T-helper 17 cell (primary cell): ENCODE results near the gene GJC2. TPM values are rescaled to one million over a fixed set of nuclear protein-coding genes. Genes with fewer than 3 reads are reported as not detected.

Experiments used
- ATAC-seq: fragments of 150-1000 bp; cut with Tn5 transposase; 2 replicates; pipeline ENCODE4 v1.10.0; 2021; ENCODE audit warnings: mild to moderate bottlenecking, moderate library complexity
- DNase-seq, 3 donors: peaks; one replicate each; pipeline versions ENCODE4 v3.0.0 to v3.0.0-alpha.2; 2020 to 2021
- H3K9me3 ChIP-seq: one replicate; pipeline ENCODE4 v1.7.0; 2013; ENCODE audit warnings: low read length, mild to moderate bottlenecking; ENCODE audit not compliant: control insufficient read depth, poor library complexity, severe bottlenecking
- H3K27ac Mint-ChIP-seq: one replicate; pipeline ENCODE4 v1.8.0; 2022; ENCODE audit warnings: mild to moderate bottlenecking, moderate library complexity, mixed read lengths
- H3K27me3 Mint-ChIP-seq: one replicate; pipeline ENCODE4 v1.8.0; 2022; ENCODE audit warnings: mixed read lengths
- H3K36me3 Mint-ChIP-seq: one replicate; pipeline ENCODE4 v1.8.0; 2022; ENCODE audit warnings: low read depth, mixed read lengths
- H3K4me1 Mint-ChIP-seq: one replicate; pipeline ENCODE4 v1.8.0; 2022; ENCODE audit warnings: mild to moderate bottlenecking, mixed read lengths
- H3K4me3 Mint-ChIP-seq: one replicate; pipeline ENCODE4 v1.8.0; 2022; ENCODE audit warnings: mild to moderate bottlenecking, moderate library complexity, mixed read lengths
- total RNA-seq, 4 donors: library from RNA in 2 of 4; stranded (reverse) in 2 of 4; gene quantifications; one replicate each; pipeline ENCODE4 v1.2.3 and lab custom pipeline; 2022 to 2026

Gene GJC2
- total RNA-seq, 2 donors from 2014 or later: 0.94 to 1.9 TPM

- no peak overlapping the region for H3K4me3 Mint-ChIP-seq
- ATAC-seq (no peak), DNase-seq (no peak)
- peaks cover 2% of the 10 kb centered on the region for H3K36me3 Mint-ChIP-seq
- H3K27ac Mint-ChIP-seq: no peak overlapping the region
- H3K4me1 Mint-ChIP-seq: peaks cover 6% of the 10 kb centered on the region
- H3K27me3 Mint-ChIP-seq: peaks cover 23% of the 10 kb centered on the region
- H3K9me3 ChIP-seq: no peaks in the 10 kb centered on the region
Measured at GRCh38 chr1:228122921-228123441, 26.7 kb upstream of the GJC2 start.

- no peak for ATAC-seq
- peaks cover 6% of the 10 kb centered on the region for H3K4me1 Mint-ChIP-seq
- H3K36me3 Mint-ChIP-seq: peaks cover 2% of the 10 kb centered on the region
- DNase-seq: no peak
- peaks cover 23% of the 10 kb centered on the region for H3K27me3 Mint-ChIP-seq
- no peaks in the 10 kb centered on the region for H3K9me3 ChIP-seq
- no peak overlapping the region for H3K27ac Mint-ChIP-seq
- no peak overlapping the region for H3K4me3 Mint-ChIP-seq
Measured at GRCh38 chr1:228123505-228123904, 26.2 kb upstream of the GJC2 start.

GRCh38 chr1:228125185-228125584, 24.5 kb upstream of the GJC2 start:
- H3K27ac Mint-ChIP-seq: no peak overlapping the region
- H3K9me3 ChIP-seq: no peaks in the 10 kb centered on the region
- peaks cover 6% of the 10 kb centered on the region for H3K4me1 Mint-ChIP-seq
- ATAC-seq: no peak
- DNase-seq: no peak
- H3K4me3 Mint-ChIP-seq: no peak overlapping the region
- H3K27me3 Mint-ChIP-seq: peaks cover 23% of the 10 kb centered on the region
- H3K36me3 Mint-ChIP-seq: peaks cover 2% of the 10 kb centered on the region

- Mint-ChIP-seq H3K4me3 (no peak overlapping the region), H3K36me3 (no peaks in the 10 kb centered on the region), H3K27me3 (peaks cover 32% of the 10 kb centered on the region), H3K4me1 (peaks cover 3% of the 10 kb centered on the region), H3K27ac (no peak overlapping the region)
- ATAC-seq: no peak
- H3K9me3 ChIP-seq: no peaks in the 10 kb centered on the region
- no peak for DNase-seq
Measured at GRCh38 chr1:228131766-228132165, 18.0 kb upstream of the GJC2 start.

GRCh38 chr1:228134591-228134990, 15.1 kb upstream of the GJC2 start:
- no peaks in the 10 kb centered on the region for H3K36me3 Mint-ChIP-seq
- no peak for DNase-seq
- ATAC-seq: no peak
- H3K27ac Mint-ChIP-seq: no peak overlapping the region
- H3K4me1 Mint-ChIP-seq: peaks cover 3% of the 10 kb centered on the region
- peaks cover 30% of the 10 kb centered on the region for H3K27me3 Mint-ChIP-seq
- H3K9me3 ChIP-seq: no peaks in the 10 kb centered on the region
- no peak overlapping the region for H3K4me3 Mint-ChIP-seq

- ATAC-seq (no peak), DNase-seq (no peak)
- no peaks in the 10 kb centered on the region for H3K9me3 ChIP-seq
- peak overlapping the region; percentile 24 for H3K27ac Mint-ChIP-seq
- no peaks in the 10 kb centered on the region for H3K4me1 Mint-ChIP-seq
- peaks cover 26% of the 10 kb centered on the region for H3K27me3 Mint-ChIP-seq
- H3K4me3 Mint-ChIP-seq: no peak overlapping the region
- no peaks in the 10 kb centered on the region for H3K36me3 Mint-ChIP-seq
Measured at GRCh38 chr1:228136901-228137300, 12.8 kb upstream of the GJC2 start.

GRCh38 chr1:228139406-228139930, 10.3 kb upstream of the GJC2 start:
- Mint-ChIP-seq H3K36me3 (no peaks in the 10 kb centered on the region), H3K27me3 (peaks cover 25% of the 10 kb centered on the region), H3K4me1 (peaks cover 18% of the 10 kb centered on the region), H3K27ac (peak overlapping the region; percentile 94), H3K4me3 (peak overlapping the region; percentile 96)
- H3K9me3 ChIP-seq: no peaks in the 10 kb centered on the region
- no peak for ATAC-seq
- DNase-seq: no peak

GRCh38 chr1:228139931-228140723, 9.6 kb upstream of the GJC2 start, which contains the start of gene GUK1:
GUK1 (plus strand) TSS chr1:228140279; CDS start chr1:228140303, 24 bp downstream.
- peaks cover 20% of the 10 kb centered on the region for H3K4me1 Mint-ChIP-seq

GRCh38 chr1:228140724-228141225, 9.0 kb upstream of the GJC2 start:
- DNase-seq: no peak
- peak overlapping the region; percentile 94 for H3K27ac Mint-ChIP-seq
- ATAC-seq: no peak
- H3K36me3 Mint-ChIP-seq: no peaks in the 10 kb centered on the region
- peaks cover 17% of the 10 kb centered on the region for H3K27me3 Mint-ChIP-seq
- no peaks in the 10 kb centered on the region for H3K9me3 ChIP-seq
- peaks cover 20% of the 10 kb centered on the region for H3K4me1 Mint-ChIP-seq
- H3K4me3 Mint-ChIP-seq: peak overlapping the region; percentile 96

More at GRCh38 chr1:228139931-228140723, 9.6 kb upstream of the GJC2 start, which contains the start of gene GUK1:
- Mint-ChIP-seq H3K27me3 (peaks cover 19% of the 10 kb centered on the region), H3K27ac (peak within 1 kb of the TSS; percentile 94), H3K4me3 (peak within 1 kb of the TSS; percentile 96), H3K36me3 (no peaks in the 10 kb centered on the region)
- DNase-seq: peak; percentile 99 to 100 (median 100)
- no peaks in the 10 kb centered on the region for H3K9me3 ChIP-seq
- peak; percentile 93 for ATAC-seq

GRCh38 chr1:228141226-228142044, 8.3 kb upstream of the GJC2 start:
- Mint-ChIP-seq H3K36me3 (no peaks in the 10 kb centered on the region), H3K27ac (peak overlapping the region; percentile 94), H3K4me3 (peak overlapping the region; percentile 96)

GRCh38 chr1:228142155-228142691, 7.5 kb upstream of the GJC2 start:
- peak overlapping the region; percentile 94 for H3K27ac Mint-ChIP-seq
- peaks cover 3% of the 10 kb centered on the region for H3K27me3 Mint-ChIP-seq
- ATAC-seq (no peak), DNase-seq (no peak)
- H3K4me3 Mint-ChIP-seq: peak overlapping the region; percentile 96
- no peaks in the 10 kb centered on the region for H3K9me3 ChIP-seq
- peaks cover 20% of the 10 kb centered on the region for H3K4me1 Mint-ChIP-seq
- no peaks in the 10 kb centered on the region for H3K36me3 Mint-ChIP-seq

More at GRCh38 chr1:228141226-228142044, 8.3 kb upstream of the GJC2 start:
- no peak for ATAC-seq
- Mint-ChIP-seq H3K4me1 (peaks cover 20% of the 10 kb centered on the region), H3K27me3 (peaks cover 10% of the 10 kb centered on the region)
- H3K9me3 ChIP-seq: no peaks in the 10 kb centered on the region
- no peak for DNase-seq

- DNase-seq (no peak), ATAC-seq (no peak)
- H3K27me3 Mint-ChIP-seq: no peaks in the 10 kb centered on the region
Measured at GRCh38 chr1:228142701-228143136, 7.0 kb upstream of the GJC2 start.

More at GRCh38 chr1:228142701-228143136, 7.0 kb upstream of the GJC2 start:
- Mint-ChIP-seq H3K4me1 (peaks cover 20% of the 10 kb centered on the region), H3K4me3 (peak overlapping the region; percentile 96), H3K27ac (peak overlapping the region; percentile 94), H3K36me3 (no peaks in the 10 kb centered on the region)
- H3K9me3 ChIP-seq: no peaks in the 10 kb centered on the region
